Measurements from ENCODE around the gene KDM4D. TPM values are rescaled to one million over a fixed set of nuclear protein-coding genes. Genes with fewer than 3 reads are reported as not detected.

The KDM4D gene
- polyA plus RNA-seq, 1 donor (not counting 4 experiments of a cell fraction or from before 2014, with no cell fraction given) = 1.1 TPM

DNA sequence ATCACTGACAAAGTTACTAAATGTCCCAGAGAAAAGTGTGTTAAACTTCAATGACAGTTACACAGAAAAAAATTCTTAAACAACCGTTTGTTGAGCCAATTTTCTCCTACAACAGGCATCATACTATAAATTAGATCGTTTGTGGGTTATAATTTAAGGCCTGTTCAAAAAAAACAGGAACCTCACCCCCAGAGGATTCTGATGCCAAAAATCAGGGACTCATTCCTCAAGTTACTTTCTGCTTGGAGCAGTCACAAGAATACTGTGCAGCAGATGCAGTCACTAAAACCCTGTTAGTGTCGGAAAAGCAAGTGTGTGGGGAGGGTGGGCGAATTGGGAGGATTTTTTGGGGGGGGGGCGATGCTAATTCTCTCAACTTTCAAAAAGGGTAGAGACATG, 810 bp upstream of the KDM4D start:
- Histone ChIP-seq H3K27me3 (ENCODE audit: control insufficient read depth, extremely low read depth, insufficient read depth, low read length) (no peaks in the 10 kb centered on the region), H4K20me1 (ENCODE audit: control insufficient read depth, extremely low read depth, insufficient read depth, low read length) (no peaks in the 10 kb centered on the region), H3K4me1 (ENCODE audit: control insufficient read depth, extremely low read depth, insufficient read depth, low read length) (peaks cover 5% of the 10 kb centered on the region), H3K9me3 (ENCODE audit: control insufficient read depth, low read depth, low read length) (no peaks in the 10 kb centered on the region), H3K79me2 (ENCODE audit: control insufficient read depth, insufficient read depth, low read length) (peaks cover 18% of the 10 kb centered on the region), H3K4me2 (ENCODE audit: control insufficient read depth, extremely low read depth, insufficient read depth, low read depth, low read length) (peak overlapping the region; percentile 83), H3K27ac (ENCODE audit: control insufficient read depth, insufficient read depth, low read length) (peak overlapping the region; percentile 85), H3K36me3 (ENCODE audit: control insufficient read depth in 2 of 2, extremely low read depth in 1 of 2, insufficient read depth in 2 of 2, low read length in 2 of 2) (peaks cover 5 to 13% of the 10 kb centered on the region in 2 experiments), H3K4me3 (ENCODE audit: control insufficient read depth in 2 of 3, extremely low read depth in 1 of 3, insufficient read depth in 2 of 3, low read depth in 1 of 3, low read length in 3 of 3) (peak overlapping the region; percentile 91 to 97 (median 91)), H3K9me1 (ENCODE audit: control insufficient read depth, extremely low read depth, insufficient read depth, low read length) (no peaks in the 10 kb centered on the region), H3K9ac (ENCODE audit: control insufficient read depth, extremely low read depth, insufficient read depth, low read length) (peak overlapping the region; percentile 93), H2AFZ (ENCODE audit: control insufficient read depth, low read length) (no peak overlapping the region)
- FAIRE-seq = no peak
- DNase-seq (ENCODE audit: low read depth, low spot score) = no peak
- TF ChIP-seq, protein P1, sequence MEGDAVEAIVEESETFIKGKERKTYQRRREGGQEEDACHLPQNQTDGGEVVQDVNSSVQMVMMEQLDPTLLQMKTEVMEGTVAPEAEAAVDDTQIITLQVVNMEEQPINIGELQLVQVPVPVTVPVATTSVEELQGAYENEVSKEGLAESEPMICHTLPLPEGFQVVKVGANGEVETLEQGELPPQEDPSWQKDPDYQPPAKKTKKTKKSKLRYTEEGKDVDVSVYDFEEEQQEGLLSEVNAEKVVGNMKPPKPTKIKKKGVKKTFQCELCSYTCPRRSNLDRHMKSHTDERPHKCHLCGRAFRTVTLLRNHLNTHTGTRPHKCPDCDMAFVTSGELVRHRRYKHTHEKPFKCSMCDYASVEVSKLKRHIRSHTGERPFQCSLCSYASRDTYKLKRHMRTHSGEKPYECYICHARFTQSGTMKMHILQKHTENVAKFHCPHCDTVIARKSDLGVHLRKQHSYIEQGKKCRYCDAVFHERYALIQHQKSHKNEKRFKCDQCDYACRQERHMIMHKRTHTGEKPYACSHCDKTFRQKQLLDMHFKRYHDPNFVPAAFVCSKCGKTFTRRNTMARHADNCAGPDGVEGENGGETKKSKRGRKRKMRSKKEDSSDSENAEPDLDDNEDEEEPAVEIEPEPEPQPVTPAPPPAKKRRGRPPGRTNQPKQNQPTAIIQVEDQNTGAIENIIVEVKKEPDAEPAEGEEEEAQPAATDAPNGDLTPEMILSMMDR (optimal IDR thresholded peaks at IDR 0.05 in 1 of 3, IDR thresholded peaks at IDR 0.05 in 1 of 3, conservative IDR thresholded peaks at IDR 0.05 in 1 of 3; ENCODE audit: extremely low read depth in 1 of 3, insufficient read depth in 2 of 3, low read length in 3 of 3) = no peak
- dilution Hi-C loops (cut with MboI; ENCODE audit: extremely low pct_ligation_motif_present, low sequenced_read_pairs) = no loop called here

GRCh38 chr11:94974178-94974577, 669 bp downstream of the KDM4D start:
- TF ChIP-seq, protein P1 (optimal IDR thresholded peaks at IDR 0.05 in 1 of 3, IDR thresholded peaks at IDR 0.05 in 1 of 3, conservative IDR thresholded peaks at IDR 0.05 in 1 of 3; ENCODE audit: extremely low read depth in 1 of 3, insufficient read depth in 2 of 3, low read length in 3 of 3) = no peak
- no peak for TF ChIP-seq EZH2 (IDR thresholded peaks at IDR 0.05; ENCODE audit: low read length)
- Histone ChIP-seq H2AFZ (ENCODE audit: control insufficient read depth, low read length) (peak overlapping the region; percentile 96), H4K20me1 (ENCODE audit: control insufficient read depth, extremely low read depth, insufficient read depth, low read length) (no peaks in the 10 kb centered on the region), H3K27ac (ENCODE audit: control insufficient read depth, insufficient read depth, low read length) (no peak overlapping the region), H3K4me3 (ENCODE audit: control insufficient read depth in 2 of 3, extremely low read depth in 1 of 3, insufficient read depth in 2 of 3, low read depth in 1 of 3, low read length in 3 of 3) (peak overlapping the region; percentile 91 to 97 (median 91)), H3K4me2 (ENCODE audit: control insufficient read depth, extremely low read depth, insufficient read depth, low read depth, low read length) (peak overlapping the region; percentile 82), H3K9me1 (ENCODE audit: control insufficient read depth, extremely low read depth, insufficient read depth, low read length) (no peaks in the 10 kb centered on the region), H3K27me3 (ENCODE audit: control insufficient read depth, extremely low read depth, insufficient read depth, low read length) (no peaks in the 10 kb centered on the region), H3K9ac (ENCODE audit: control insufficient read depth, extremely low read depth, insufficient read depth, low read length) (peak overlapping the region; percentile 93), H3K79me2 (ENCODE audit: control insufficient read depth, insufficient read depth, low read length) (peaks cover 18% of the 10 kb centered on the region), H3K4me1 (ENCODE audit: control insufficient read depth, extremely low read depth, insufficient read depth, low read length) (peaks cover 5% of the 10 kb centered on the region), H3K36me3 (ENCODE audit: control insufficient read depth in 2 of 2, extremely low read depth in 1 of 2, insufficient read depth in 2 of 2, low read length in 2 of 2) (peaks cover 5 to 8% of the 10 kb centered on the region in 2 experiments), H3K9me3 (ENCODE audit: control insufficient read depth, low read depth, low read length) (no peaks in the 10 kb centered on the region)
- no peak for DNase-seq (ENCODE audit: low read depth, low spot score)
- dilution Hi-C loops (cut with MboI; ENCODE audit: extremely low pct_ligation_motif_present, low sequenced_read_pairs) = no loop called here
- FAIRE-seq = no peak

Measured in keratinocyte (primary cell).